Testis (tissue), 3 donors: ENCODE measurements around the gene SERBP1. TPM values are rescaled to one million over a fixed set of nuclear protein-coding genes. Genes with fewer than 3 reads are reported as not detected.

Experiments
- DNase-seq: peaks from one replicate; pipeline ENCODE4 v3.0.0-alpha.2; 2019
- H3K27ac ChIP-seq, 2 donors: fragments of 200-600 bp; sonication (generic); one replicate each; pipeline ENCODE4 v1.5.1; 2019
- H3K27me3 ChIP-seq: fragments of 200-600 bp; sonication (generic); one replicate; pipeline ENCODE4 v1.5.1; 2019
- H3K36me3 ChIP-seq: fragments of 200-600 bp; sonication (generic); one replicate; pipeline ENCODE4 v1.5.1; 2017; ENCODE audit warnings: low read depth; ENCODE audit errors: missing control alignments
- H3K4me1 ChIP-seq: fragments of 200-600 bp; sonication (generic); one replicate; pipeline ENCODE4 v1.5.1; 2019
- H3K4me3 ChIP-seq, 2 donors: fragments of 200-600 bp; sonication (generic); one replicate each; pipeline ENCODE4 v1.5.1; 2017 to 2019
- H3K9me3 ChIP-seq: fragments of 200-600 bp; sonication (generic); one replicate; pipeline ENCODE4 v1.5.1; 2017
- CTCF ChIP-seq, 3 experiments: fragments of 450-650 bp in 2 of 3; fragments of 200-600 bp in 1 of 3; sonication (generic) in 1 of 3; IDR thresholded peaks; one replicate each; pipeline ENCODE4 v1.5.1; 2016 to 2019; ENCODE audit warnings: antibody characterized with exemption in 3 of 3, mild to moderate bottlenecking in 2 of 3, moderate library complexity in 1 of 3
- POLR2A ChIP-seq: fragments of 450-650 bp; IDR thresholded peaks from one replicate; pipeline ENCODE4 v1.6.1; 2017; ENCODE audit warnings: antibody characterized with exemption, mild to moderate bottlenecking, moderate library complexity
- WGBS, 2 donors: methylation state at CpG; one replicate each; pipeline ENCODE4 v1.1.5; 2018; 5-methylcytosine and 5-hydroxymethylcytosine counted together
- intact Hi-C: fragments of 100-400 bp; cut with DNase I; formaldehyde crosslinking; loops from one replicate; pipeline ENCODE4 v1.15.1; 2023; ENCODE audit warnings: low total_unique reads
- polyA plus RNA-seq: library from polyadenylated mRNA; stranded (reverse); fragments of 350-450 nt; fragmentation: Illumina TruSeq; extraction: RNeasy Lipid Tissue Mini Kit (QIAGEN cat#74804); gene quantifications from one replicate; pipeline ENCODE4 v1.2.3, GENCODE V29; 2014; ENCODE audit warnings: low read depth, low replicate concordance; ENCODE audit not compliant: insufficient read depth
- total RNA-seq, 2 donors: library from RNA; depleted of rRNA; stranded (reverse); fragments of >200 nt; gene quantifications; one replicate each; pipeline ENCODE4 v1.2.3, GENCODE V29; 2016

The SERBP1 gene
- total and polyA plus RNA-seq, 3 donors from 2014 or later = 180 to 237 (median 185) TPM

DNA sequence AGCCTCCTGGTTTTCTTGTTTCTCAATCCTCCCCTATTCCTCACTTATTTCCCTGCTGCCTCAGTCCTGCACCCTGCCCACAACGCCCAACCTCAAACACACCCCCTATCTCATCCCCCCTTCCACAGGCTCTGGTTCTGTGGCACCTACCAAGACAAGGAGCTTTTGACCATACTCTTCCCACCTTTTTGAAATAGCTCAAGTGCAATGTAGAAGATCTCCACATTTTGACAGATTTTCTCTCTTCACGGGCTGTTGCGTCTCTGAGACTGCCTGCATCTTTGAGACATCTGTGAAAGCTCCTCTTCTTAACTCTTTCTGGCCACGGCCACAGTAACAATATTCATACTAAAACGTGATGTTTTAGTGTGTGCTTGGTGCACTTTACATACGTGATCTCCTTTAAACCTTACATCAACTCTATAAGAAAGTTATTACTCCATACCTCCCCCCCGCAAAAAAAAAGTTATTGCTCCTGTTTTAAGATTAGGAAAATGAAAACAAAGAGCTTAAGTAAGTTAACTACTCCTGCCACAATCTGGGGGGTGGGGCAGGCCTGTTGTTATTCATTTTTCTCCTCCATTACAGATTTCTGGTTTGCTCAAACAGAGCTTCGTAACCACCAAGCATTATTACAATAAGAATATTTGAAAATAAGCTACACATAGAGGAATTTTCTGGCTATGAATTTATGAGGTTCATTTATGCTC, 1.8 kb upstream of the SERBP1 start:
- DNase-seq = no peak
- intact Hi-C loops = no loop called here
- Histone ChIP-seq H3K27me3 (no peaks in the 10 kb centered on the region), H3K4me1 (peaks cover 9% of the 10 kb centered on the region), H3K4me3 (no peak overlapping the region), H3K9me3 (no peaks in the 10 kb centered on the region), H3K27ac (peak overlapping the region in 1 of 2 donors; percentile 93), H3K36me3 (no peaks in the 10 kb centered on the region)
- WGBS, 2 donors = 34 to 40% methylated on average over 8 of the region's 8 CpGs
- TF ChIP-seq CTCF (IDR thresholded peaks at IDR 0.05) (no peak), POLR2A (no peak)

DNA sequence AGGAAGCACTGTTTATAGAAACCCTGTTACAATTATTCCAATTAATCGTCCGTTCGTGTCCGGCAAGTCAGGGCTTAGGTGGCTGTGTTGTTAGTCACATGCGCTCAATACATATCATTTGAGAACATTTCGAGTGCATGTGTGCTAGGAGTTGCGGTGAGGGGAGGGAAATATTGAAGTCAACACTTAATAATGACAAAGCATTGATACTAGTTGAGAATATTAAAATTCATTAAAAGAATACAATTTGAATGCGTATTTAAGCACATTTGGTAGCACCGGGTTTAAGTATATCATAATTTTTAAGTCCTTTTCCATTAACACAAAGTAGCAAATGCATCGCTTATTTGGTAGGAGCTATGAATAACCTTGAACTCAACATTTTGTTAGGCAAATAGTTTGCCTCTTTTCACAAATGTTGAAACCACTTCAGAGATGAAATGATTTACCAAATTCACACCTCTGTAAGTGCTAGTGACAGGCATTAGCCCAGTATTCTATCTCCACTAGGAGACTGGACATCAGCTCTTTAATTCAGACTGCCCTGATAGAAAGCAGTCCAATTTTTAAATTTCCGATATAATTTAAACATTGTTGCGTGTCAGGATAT, 1.1 kb upstream of the SERBP1 start:
- Histone ChIP-seq H3K9me3 (no peaks in the 10 kb centered on the region), H3K4me1 (peaks cover 9% of the 10 kb centered on the region), H3K4me3 (peak overlapping the region; percentile 89 to 91), H3K36me3 (no peaks in the 10 kb centered on the region), H3K27ac (peak overlapping the region; percentile 93), H3K27me3 (no peaks in the 10 kb centered on the region)
- no peak for DNase-seq
- TF ChIP-seq POLR2A = no peak
- TF ChIP-seq CTCF (IDR thresholded peaks at IDR 0.05) = no peak
- 7 to 11% methylated on average over 10 to 12 of the region's 12 CpGs for WGBS, 2 donors
- intact Hi-C loops = no loop called here

DNA sequence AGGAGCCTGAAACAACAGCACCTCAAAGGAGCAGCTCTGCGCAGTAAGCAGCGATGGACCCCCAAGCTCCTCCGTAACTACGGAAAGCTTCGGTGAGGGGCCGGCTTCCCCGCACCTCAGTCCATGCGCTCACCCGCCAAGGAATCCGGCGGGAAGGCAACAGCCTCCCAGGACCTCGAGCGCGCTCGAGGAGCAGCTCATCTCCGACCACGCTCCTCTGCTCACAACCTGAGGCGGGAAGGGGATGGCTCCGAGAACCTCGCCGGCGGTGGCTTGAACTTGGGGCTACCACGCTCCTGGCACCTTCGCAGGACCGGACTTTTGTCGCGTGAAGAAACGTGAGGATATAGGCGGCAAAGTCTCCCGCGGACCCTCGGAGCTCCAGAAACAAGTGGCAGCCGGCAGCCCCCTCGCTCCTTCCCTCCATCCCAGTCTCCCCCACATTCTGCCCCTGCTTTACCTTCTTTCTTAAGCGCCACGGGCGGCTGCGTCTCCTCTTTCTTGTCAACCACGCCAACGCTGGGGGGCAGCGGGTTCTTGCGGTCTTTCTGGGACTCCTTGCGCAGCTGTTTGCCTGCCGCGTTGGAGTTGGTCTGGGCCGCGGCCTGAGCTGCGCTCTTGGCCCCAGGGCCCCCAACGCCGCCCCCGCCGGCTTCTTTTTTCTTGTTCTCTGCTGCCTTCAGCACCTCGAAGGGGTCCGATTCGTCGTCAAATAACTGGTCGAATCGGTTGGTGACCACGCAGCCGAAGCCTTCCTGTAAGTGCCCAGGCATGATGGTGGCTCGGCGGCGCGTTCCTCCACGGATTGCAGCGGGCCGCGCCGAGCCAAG, 459 bp downstream of the SERBP1 start:
- intact Hi-C loops = no loop called here
- H3K4me1 ChIP-seq = peaks cover 9% of the 10 kb centered on the region
- H3K4me3 ChIP-seq = peak overlapping the region; percentile 89 to 91
- H3K36me3 ChIP-seq = no peaks in the 10 kb centered on the region
- H3K27ac ChIP-seq = peak overlapping the region; percentile 93
- H3K9me3 ChIP-seq = no peaks in the 10 kb centered on the region
- DNase-seq = peak; percentile 43
- TF ChIP-seq CTCF (IDR thresholded peaks at IDR 0.05) = no peak
- TF ChIP-seq POLR2A = no peak
- 0% methylated on average over 30 to 64 of the region's 69 CpGs for WGBS, 2 donors
- H3K27me3 ChIP-seq = no peaks in the 10 kb centered on the region

DNA sequence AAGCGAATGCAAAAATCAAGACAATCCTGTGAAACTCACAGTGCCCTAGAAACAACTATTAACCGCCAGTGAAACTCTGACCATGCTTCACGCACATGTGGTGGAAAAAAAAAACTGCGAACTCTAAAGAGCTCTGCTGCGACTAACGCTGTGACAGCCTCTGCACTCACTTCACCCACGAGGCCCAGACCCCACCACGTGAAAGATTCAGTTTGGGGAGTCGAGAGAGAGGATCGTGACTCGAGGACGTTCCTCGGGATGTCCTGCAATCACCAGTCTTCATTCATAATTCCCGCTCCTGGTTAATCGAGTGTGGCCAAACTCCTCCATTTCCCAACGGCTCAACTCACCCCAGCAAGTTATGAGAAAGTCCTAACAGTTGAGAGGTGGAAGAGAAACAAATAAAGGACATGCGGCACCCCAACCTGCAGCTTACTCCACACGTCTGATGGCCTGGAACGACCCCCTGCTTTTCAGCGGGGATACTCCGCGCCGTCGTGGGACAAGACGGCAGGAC, 1.1 kb downstream of the SERBP1 start:
- peak overlapping the region; percentile 93 for H3K27ac ChIP-seq
- peak overlapping the region; percentile 89 to 91 for H3K4me3 ChIP-seq
- TF ChIP-seq POLR2A (no peak), CTCF (IDR thresholded peaks at IDR 0.05) (no peak)
- H3K9me3 ChIP-seq = no peaks in the 10 kb centered on the region
- H3K4me1 ChIP-seq = peaks cover 9% of the 10 kb centered on the region
- H3K36me3 ChIP-seq = no peaks in the 10 kb centered on the region
- WGBS, 2 donors = 1% methylated on average over 25 of the region's 25 CpGs
- no peaks in the 10 kb centered on the region for H3K27me3 ChIP-seq
- intact Hi-C loops = no loop called here
- peak; percentile 28 for DNase-seq
